IMR-90 (cell line): ENCODE data around the gene MLLT10. TPM values are rescaled to one million over a fixed set of nuclear protein-coding genes. Genes with fewer than 3 reads are reported as not detected.

ENCODE experiments used
- ATAC-seq: fragments of 200-7000 bp; cut with Tn5 transposase; 2 replicates; pipeline ENCODE4 v1.9.1; 2020; ENCODE audit warnings: low read depth, mild to moderate bottlenecking, moderate library complexity
- BruUV-seq: library from RNA; stranded (reverse); fragments of 400-500 nt; replicated peaks from 2 replicates; lab custom pipeline; 2021; lab: Mats Ljungman, UMichigan
- CTCF ChIA-PET: fragments of 300-600 bp; formaldehyde crosslinking; extraction: SDS; loops from one replicate; lab custom pipeline; 2021; ENCODE audit warnings: antibody characterized with exemption; lab: Yijun Ruan, JAX
- POLR2A ChIA-PET: fragments of 300-600 bp; sonication (Branson Sonifier 250); formaldehyde crosslinking; loops from one replicate; lab custom pipeline; 2022; ENCODE audit warnings: antibody characterized with exemption; ENCODE audit not compliant: unreplicated experiment; lab: Charles Lee
- DNase-seq: peaks from one replicate; pipeline ENCODE4 v3.0.0; 2013
- H2AFZ ChIP-seq: replicated peaks from 2 replicates; pipeline ENCODE3; 2013; ENCODE audit warnings: low read length, mild to moderate bottlenecking; ENCODE audit not compliant: poor library complexity
- H2AK5ac ChIP-seq: 2 replicates; pipeline ENCODE4 v1.6.1; 2013; ENCODE audit warnings: low read depth, low read length, inconsistent platforms
- H2AK9ac ChIP-seq: replicated peaks from 2 replicates; pipeline ENCODE3; 2013; ENCODE audit warnings: mild to moderate bottlenecking, low read depth, low read length, moderate library complexity; ENCODE audit not compliant: poor library complexity
- H2BK120ac ChIP-seq: 2 replicates; pipeline ENCODE4 v1.6.1; 2013; ENCODE audit warnings: low read depth, low read length, inconsistent platforms
- H2BK15ac ChIP-seq: 3 replicates; pipeline ENCODE4 v1.6.1; 2013; ENCODE audit warnings: low read depth, low read length, inconsistent platforms
- H2BK20ac ChIP-seq: 2 replicates; pipeline ENCODE4 v1.6.1; 2013; ENCODE audit warnings: low read depth, mild to moderate bottlenecking, inconsistent platforms, low read length, moderate library complexity
- H2BK5ac ChIP-seq: 2 replicates; pipeline ENCODE4 v1.6.1; 2013; ENCODE audit warnings: mild to moderate bottlenecking, low read depth, low read length, inconsistent platforms; ENCODE audit not compliant: poor library complexity, severe bottlenecking
- H3K14ac ChIP-seq: replicated peaks from 2 replicates; pipeline ENCODE4 v1.6.1; 2013; ENCODE audit warnings: low read depth, low read length, inconsistent platforms
- H3K18ac ChIP-seq: 2 replicates; pipeline ENCODE4 v1.6.1; 2013; ENCODE audit warnings: low read depth, low read length, control low read depth
- H3K23ac ChIP-seq: 2 replicates; pipeline ENCODE4 v1.6.1; 2013; ENCODE audit warnings: low read depth, low read length, inconsistent platforms
- H3K27ac ChIP-seq: 2 replicates; pipeline ENCODE4 v1.5.1; 2013; ENCODE audit warnings: mild to moderate bottlenecking, control low read depth, low read length; ENCODE audit not compliant: insufficient read depth
- H3K27me3 ChIP-seq: 2 replicates; pipeline ENCODE4 v1.6.1; 2013; ENCODE audit warnings: low read length; ENCODE audit not compliant: control insufficient read depth, insufficient read depth
- H3K36me3 ChIP-seq: 2 replicates; pipeline ENCODE4 v1.6.1; 2013; ENCODE audit warnings: low read length, mixed read lengths; ENCODE audit not compliant: control insufficient read depth, insufficient read depth
- H3K4ac ChIP-seq: 2 replicates; pipeline ENCODE4 v1.6.1; 2013; ENCODE audit warnings: low read depth, low read length, inconsistent platforms
- H3K4me1 ChIP-seq: 2 replicates; pipeline ENCODE4 v1.6.1; 2013; ENCODE audit warnings: low read length, mixed read lengths; ENCODE audit not compliant: control insufficient read depth, insufficient read depth
- H3K4me2 ChIP-seq: 2 replicates; pipeline ENCODE4 v1.6.1; 2013; ENCODE audit warnings: low read depth, mild to moderate bottlenecking, control low read depth, low read length, moderate library complexity
- H3K4me3 ChIP-seq: 2 replicates; pipeline ENCODE4 v1.5.1; 2013; ENCODE audit warnings: low read depth, mild to moderate bottlenecking, control low read depth, low read length, moderate library complexity; ENCODE audit not compliant: insufficient read depth
- H3K56ac ChIP-seq: 2 replicates; pipeline ENCODE4 v1.6.1; 2013; ENCODE audit warnings: low read length, inconsistent platforms; ENCODE audit not compliant: insufficient read depth; ENCODE audit errors: extremely low read depth
- H3K79me1 ChIP-seq, 2 experiments: 2 replicates each; pipeline ENCODE4 v1.6.1; 2013; ENCODE audit warnings: low read length in 2 of 2, inconsistent platforms in 1 of 2, low read depth in 1 of 2
- H3K9ac ChIP-seq: 2 replicates; pipeline ENCODE4 v1.6.1; 2013; ENCODE audit warnings: low read depth, low read length, control low read depth
- H3K9me1 ChIP-seq: 2 replicates; pipeline ENCODE4 v1.6.1; 2013; ENCODE audit warnings: low read length, inconsistent platforms; ENCODE audit not compliant: insufficient read depth
- H3K9me3 ChIP-seq: 2 replicates; pipeline ENCODE4 v1.6.1; 2013; ENCODE audit warnings: low read length; ENCODE audit not compliant: control insufficient read depth, insufficient read depth
- H4K20me1 ChIP-seq: 2 replicates; pipeline ENCODE4 v1.6.1; 2013; ENCODE audit warnings: low read length, inconsistent platforms; ENCODE audit not compliant: insufficient read depth
- H4K5ac ChIP-seq: 2 replicates; pipeline ENCODE4 v1.6.1; 2013; ENCODE audit warnings: mild to moderate bottlenecking, low read depth, low read length, control low read depth
- H4K8ac ChIP-seq, 2 experiments: 2 replicates each; pipeline ENCODE4 v1.6.1; 2013; ENCODE audit warnings: low read depth in 2 of 2, low read length in 2 of 2, control low read depth in 1 of 2, inconsistent platforms in 1 of 2
- H4K91ac ChIP-seq: 2 replicates; pipeline ENCODE4 v1.6.1; 2013; ENCODE audit warnings: low read depth, low read length, inconsistent platforms; ENCODE audit not compliant: insufficient read depth
- CEBPB ChIP-seq: IDR thresholded peaks from 2 replicates; pipeline ENCODE4 v1.6.1; 2012; ENCODE audit warnings: low read depth, low read length, improper control_type of control experiment
- WGBS, 2 experiments: methylation state at CpG; one replicate each; pipeline versions ENCODE4 v1.1.5 to v1.1.7; 2013; ENCODE audit warnings: missing lambda C conversion rate in 2 of 2; ENCODE audit not compliant: insufficient read length in 1 of 2; ENCODE audit errors: extremely low coverage in 2 of 2; 5-methylcytosine and 5-hydroxymethylcytosine counted together
- dilution Hi-C: fragments of 300-500 bp; cut with HindIII; formaldehyde crosslinking; loops from one replicate; pipeline ENCODE4 v1.14.3; 2018; ENCODE audit warnings: low sequenced_read_pairs; ENCODE audit not compliant: unreplicated experiment
- in situ Hi-C: fragments of 300-500 bp; cut with MboI; formaldehyde crosslinking; loops from 3 replicates; pipeline ENCODE4 v1.14.3; 2019; ENCODE audit warnings: low sequenced_read_pairs, inconsistent platforms, mixed read lengths
- intact Hi-C: fragments of 100-400 bp; cut with micrococcal nuclease; formaldehyde crosslinking; loops from 2 replicates; pipeline ENCODE4 v1.10.0; 2022
- polyA plus RNA-seq, 3 experiments: library from polyadenylated mRNA; depleted of rRNA; stranded (reverse); fragments of >200 nt; gene quantifications; 2 replicates each; pipeline ENCODE4 v1.2.3, GENCODE V29; 2012; ENCODE audit warnings: low replicate concordance in 1 of 3
- total RNA-seq: library from RNA; depleted of rRNA; stranded (reverse); fragments of >200 nt; gene quantifications from 2 replicates; pipeline ENCODE4 v1.2.3, GENCODE V29; 2012
- TF ChIP-seq, protein P1 (sequence below): conservative IDR thresholded peaks from 2 replicates; pipeline ENCODE4 v1.5.1; 2012; ENCODE audit warnings: mild to moderate bottlenecking, low read depth, low read length, improper control_type of control experiment

MLLT10 gene
- total and polyA plus RNA-seq, 2 of the 4 experiments (the other 2 are of a cell fraction) = 22.5 to 29.0 TPM

DNA sequence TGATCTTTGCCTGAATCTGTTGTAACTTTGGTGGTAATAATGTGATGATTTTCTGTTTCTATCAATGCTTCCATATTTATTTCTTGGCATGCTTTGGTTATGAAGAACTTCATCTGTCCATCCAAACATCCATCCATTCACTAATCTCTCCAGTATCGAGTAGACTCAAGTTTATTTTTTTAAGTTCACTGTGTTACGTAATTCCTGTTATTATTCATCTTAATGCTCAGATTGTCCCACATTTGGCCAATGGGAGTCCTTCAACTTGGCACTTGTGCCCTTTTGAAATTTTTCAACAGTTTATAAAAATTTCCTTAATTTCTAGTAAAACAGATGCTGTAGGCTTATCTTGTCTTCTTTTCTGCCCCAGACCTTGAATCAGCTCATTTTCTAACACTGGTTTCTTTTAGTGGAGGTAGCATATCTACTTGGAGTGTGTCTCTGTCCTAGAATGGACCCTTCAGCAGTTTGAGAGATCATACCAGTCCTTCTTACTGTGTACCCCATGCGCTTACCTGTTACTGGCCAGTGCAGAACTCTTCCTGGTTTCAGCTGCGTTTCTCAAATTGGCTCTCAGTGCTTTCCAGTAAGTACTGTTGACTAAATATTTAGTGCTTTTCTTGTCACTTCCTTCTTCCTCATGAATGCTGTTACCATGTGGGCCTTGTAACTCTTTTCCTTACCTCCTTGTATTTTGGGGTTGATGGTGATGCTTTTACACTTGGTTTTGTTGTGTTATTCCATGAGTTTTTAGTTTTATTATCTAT is 100.8 kb downstream of the MLLT10 start:
- dilution Hi-C loops = no loop called here
- Histone ChIP-seq H3K36me3 (peaks cover 2% of the 10 kb centered on the region; the same call in 1 of the 2 replicates), H4K91ac (no peak overlapping the region), H3K9ac (no peak overlapping the region), H3K9me1 (peaks cover 13% of the 10 kb centered on the region), H4K8ac (no peak overlapping the region), H2AK5ac (no peak overlapping the region), H4K5ac (no peak overlapping the region), H3K9me3 (no peaks in the 10 kb centered on the region), H2BK20ac (no peak overlapping the region), H2AK9ac (no peak overlapping the region), H3K4me2 (no peak overlapping the region), H2BK5ac (no peak overlapping the region), H2BK120ac (no peak overlapping the region), H3K4me1 (peaks cover 3% of the 10 kb centered on the region; the same call in 1 of the 2 replicates), H3K18ac (no peak overlapping the region), H3K27ac (no peak overlapping the region), H3K27me3 (no peaks in the 10 kb centered on the region), H3K23ac (0 out of 2 replicates have a peak overlapping the region, but pooled peaks have one; percentile 54), H4K20me1 (peaks cover 15% of the 10 kb centered on the region), H3K14ac (0 out of 2 replicates have a peak overlapping the region, but pooled peaks have one; percentile 14), H3K56ac (no peak overlapping the region), H2BK15ac (no peak overlapping the region), H3K4me3 (no peak overlapping the region), H2AFZ (no peak overlapping the region), H3K79me1 (peaks cover 43 to 75% of the 10 kb centered on the region in 2 experiments), H3K4ac (no peak overlapping the region)
- BruUV-seq = no TSS peak
- no CpG with 5 or more reads among the region's 4 CpGs for WGBS, 2 experiments
- TF ChIP-seq CEBPB = peak; percentile 67
- TF ChIP-seq, protein P1, sequence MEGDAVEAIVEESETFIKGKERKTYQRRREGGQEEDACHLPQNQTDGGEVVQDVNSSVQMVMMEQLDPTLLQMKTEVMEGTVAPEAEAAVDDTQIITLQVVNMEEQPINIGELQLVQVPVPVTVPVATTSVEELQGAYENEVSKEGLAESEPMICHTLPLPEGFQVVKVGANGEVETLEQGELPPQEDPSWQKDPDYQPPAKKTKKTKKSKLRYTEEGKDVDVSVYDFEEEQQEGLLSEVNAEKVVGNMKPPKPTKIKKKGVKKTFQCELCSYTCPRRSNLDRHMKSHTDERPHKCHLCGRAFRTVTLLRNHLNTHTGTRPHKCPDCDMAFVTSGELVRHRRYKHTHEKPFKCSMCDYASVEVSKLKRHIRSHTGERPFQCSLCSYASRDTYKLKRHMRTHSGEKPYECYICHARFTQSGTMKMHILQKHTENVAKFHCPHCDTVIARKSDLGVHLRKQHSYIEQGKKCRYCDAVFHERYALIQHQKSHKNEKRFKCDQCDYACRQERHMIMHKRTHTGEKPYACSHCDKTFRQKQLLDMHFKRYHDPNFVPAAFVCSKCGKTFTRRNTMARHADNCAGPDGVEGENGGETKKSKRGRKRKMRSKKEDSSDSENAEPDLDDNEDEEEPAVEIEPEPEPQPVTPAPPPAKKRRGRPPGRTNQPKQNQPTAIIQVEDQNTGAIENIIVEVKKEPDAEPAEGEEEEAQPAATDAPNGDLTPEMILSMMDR = no peak
- DNase-seq = peak; percentile 5
- ATAC-seq = peak; percentile 57
- in situ Hi-C loops = no loop called here
- POLR2A ChIA-PET = interaction anchor here (0.6 to 0.7 kb wide), 2 partner anchors 1133 to 1900 kb away, joined by 13 to 15 read pairs; no protein-coding TSS in a partner anchor
- CTCF ChIA-PET = no interaction called here
- intact Hi-C loops = loop anchor here (5.0 kb wide), 1 partner anchor 88 kb away; no protein-coding TSS in a partner anchor
